GM10248 (cell line): ENCODE measurements around the gene MISP.
A peak's percentile ranks its signal among the peaks of the same experiment; 100 is the strongest.
"Not testable (repeated sequence)": the region's sequence is repeated elsewhere in the genome, so short reads cannot be mapped to it uniquely, and the experiment has no call there.

Experiments used
- CTCF ChIA-PET: fragments of 300-600 bp; sonication (Branson Sonifier 250); formaldehyde crosslinking; extraction: SDS; loops from one replicate; lab custom pipeline; 2021; ENCODE audit warnings: antibody characterized with exemption; lab: Yijun Ruan, JAX
- POLR2A ChIA-PET: fragments of 350-650 bp; sonication (Branson Sonifier 250); formaldehyde crosslinking; extraction: SDS; loops from one replicate; lab custom pipeline; 2020; ENCODE audit warnings: antibody characterized with exemption; lab: Yijun Ruan, JAX
- DNase-seq: peaks from one replicate; pipeline ENCODE4 v3.0.0; 2012; ENCODE audit errors: extremely low spot score
- TF ChIP-seq, protein P1 (sequence below): IDR thresholded peaks from 2 replicates; pipeline ENCODE4 v1.5.1; 2012; ENCODE audit warnings: mild to moderate bottlenecking, low read depth; ENCODE audit errors: extremely low read depth, missing control alignments, control extremely low read depth

MISP gene

DNA sequence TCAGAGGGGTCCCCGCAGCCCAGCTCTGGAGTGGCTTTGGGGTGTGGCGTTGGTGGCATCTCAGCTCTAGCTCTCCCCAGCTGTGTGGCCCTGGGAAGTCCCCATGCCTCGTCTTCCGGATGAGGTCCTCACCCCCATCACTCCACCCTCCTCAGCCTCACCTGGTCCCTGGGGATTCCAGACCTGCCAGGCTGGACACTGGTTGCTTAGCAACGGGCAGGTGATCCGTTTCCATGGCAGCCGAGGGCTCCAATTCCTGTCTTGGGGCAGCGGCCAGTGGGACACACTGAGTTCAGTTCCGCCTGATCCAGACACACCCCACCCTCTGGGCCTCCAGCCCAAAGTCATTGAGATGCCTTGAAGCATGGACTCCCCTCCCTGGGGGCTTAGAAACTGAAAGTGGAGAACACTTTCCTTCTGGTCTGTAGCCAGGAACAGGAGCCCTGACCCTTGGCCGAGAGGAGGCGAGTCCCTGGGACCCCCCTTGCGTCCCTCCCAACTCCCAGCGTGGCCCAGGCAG is 7.7 kb upstream of the MISP start:
- ChIA-PET CTCF (interaction anchor here (1.6 kb wide), 1 partner anchor 9 kb away, joined by 5 read pairs; no protein-coding TSS in a partner anchor), POLR2A (no interaction called here)
- TF ChIP-seq, protein P1, sequence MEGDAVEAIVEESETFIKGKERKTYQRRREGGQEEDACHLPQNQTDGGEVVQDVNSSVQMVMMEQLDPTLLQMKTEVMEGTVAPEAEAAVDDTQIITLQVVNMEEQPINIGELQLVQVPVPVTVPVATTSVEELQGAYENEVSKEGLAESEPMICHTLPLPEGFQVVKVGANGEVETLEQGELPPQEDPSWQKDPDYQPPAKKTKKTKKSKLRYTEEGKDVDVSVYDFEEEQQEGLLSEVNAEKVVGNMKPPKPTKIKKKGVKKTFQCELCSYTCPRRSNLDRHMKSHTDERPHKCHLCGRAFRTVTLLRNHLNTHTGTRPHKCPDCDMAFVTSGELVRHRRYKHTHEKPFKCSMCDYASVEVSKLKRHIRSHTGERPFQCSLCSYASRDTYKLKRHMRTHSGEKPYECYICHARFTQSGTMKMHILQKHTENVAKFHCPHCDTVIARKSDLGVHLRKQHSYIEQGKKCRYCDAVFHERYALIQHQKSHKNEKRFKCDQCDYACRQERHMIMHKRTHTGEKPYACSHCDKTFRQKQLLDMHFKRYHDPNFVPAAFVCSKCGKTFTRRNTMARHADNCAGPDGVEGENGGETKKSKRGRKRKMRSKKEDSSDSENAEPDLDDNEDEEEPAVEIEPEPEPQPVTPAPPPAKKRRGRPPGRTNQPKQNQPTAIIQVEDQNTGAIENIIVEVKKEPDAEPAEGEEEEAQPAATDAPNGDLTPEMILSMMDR: no peak
- DNase-seq: peak; percentile 59

GRCh38 chr19:745138-745537 is 5.8 kb upstream of the MISP start:
- CTCF ChIA-PET: interaction anchor here (1.3 to 1.6 kb wide), 2 partner anchors 11 kb away, joined by 3 to 5 read pairs; no protein-coding TSS in a partner anchor
- POLR2A ChIA-PET, DNase-seq: not testable (repeated sequence)

DNA sequence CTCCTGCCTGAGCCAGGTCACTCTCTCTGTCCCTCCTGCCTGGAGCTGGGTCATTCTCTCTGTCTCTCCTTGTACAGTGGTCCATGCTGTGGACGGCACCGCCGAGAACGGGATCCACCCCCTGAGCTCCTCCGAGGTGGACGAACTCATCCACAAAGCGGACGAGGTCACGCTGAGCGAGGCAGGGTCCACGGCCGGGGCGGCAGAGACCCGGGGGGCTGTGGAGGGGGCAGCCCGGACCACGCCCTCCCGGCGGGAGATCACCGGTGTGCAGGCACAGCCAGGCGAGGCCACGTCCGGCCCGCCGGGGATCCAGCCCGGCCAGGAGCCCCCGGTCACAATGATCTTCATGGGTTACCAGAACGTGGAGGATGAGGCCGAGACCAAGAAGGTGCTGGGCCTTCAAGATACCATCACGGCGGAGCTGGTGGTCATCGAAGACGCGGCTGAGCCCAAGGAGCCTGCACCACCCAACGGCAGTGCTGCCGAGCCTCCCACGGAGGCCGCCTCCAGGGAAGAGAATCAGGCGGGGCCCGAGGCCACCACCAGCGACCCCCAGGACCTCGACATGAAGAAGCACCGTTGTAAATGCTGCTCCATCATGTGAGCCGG is 4.6 kb upstream of the MISP start:
- no peak for DNase-seq
- ChIA-PET CTCF (interaction anchor here (1.3 kb wide), 1 partner anchor 12 kb away, joined by 3 read pairs; no protein-coding TSS in a partner anchor), POLR2A (no interaction called here)
- TF ChIP-seq, protein P1: no peak

DNA sequence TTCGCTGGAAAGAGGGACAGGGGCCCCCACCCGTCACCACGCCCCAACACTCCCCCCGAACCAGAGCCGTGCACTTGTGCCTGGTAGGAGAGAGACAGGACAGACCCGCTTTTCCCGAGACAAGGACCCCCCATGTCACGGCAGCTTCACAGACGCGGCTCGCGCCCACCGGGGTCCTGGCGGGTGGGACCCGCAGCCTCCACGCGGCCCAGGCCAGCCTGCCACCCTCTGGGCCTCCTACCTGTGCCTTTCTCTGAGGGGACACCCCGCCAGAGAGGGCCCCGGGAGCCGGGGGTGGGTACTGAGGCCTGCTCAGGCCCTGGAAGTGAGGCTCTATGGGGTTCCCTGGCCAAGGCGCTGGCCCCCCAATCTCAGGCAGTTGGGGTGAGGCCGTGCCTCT is 4.0 kb upstream of the MISP start:
- CTCF ChIA-PET: interaction anchor here (0.7 kb wide), 1 partner anchor 14 kb away, joined by 3 read pairs; no protein-coding TSS in a partner anchor
- TF ChIP-seq, protein P1: no peak
- no peak for DNase-seq
- POLR2A ChIA-PET: no interaction called here

- TF ChIP-seq, protein P1: no peak
- CTCF ChIA-PET: interaction anchor here (0.7 kb wide), 1 partner anchor 13 kb away, joined by 3 read pairs; no protein-coding TSS in a partner anchor
- POLR2A ChIA-PET: no interaction called here
- no peak for DNase-seq
Measured at GRCh38 chr19:747432-748273, 3.3 kb upstream of the MISP start.

DNA sequence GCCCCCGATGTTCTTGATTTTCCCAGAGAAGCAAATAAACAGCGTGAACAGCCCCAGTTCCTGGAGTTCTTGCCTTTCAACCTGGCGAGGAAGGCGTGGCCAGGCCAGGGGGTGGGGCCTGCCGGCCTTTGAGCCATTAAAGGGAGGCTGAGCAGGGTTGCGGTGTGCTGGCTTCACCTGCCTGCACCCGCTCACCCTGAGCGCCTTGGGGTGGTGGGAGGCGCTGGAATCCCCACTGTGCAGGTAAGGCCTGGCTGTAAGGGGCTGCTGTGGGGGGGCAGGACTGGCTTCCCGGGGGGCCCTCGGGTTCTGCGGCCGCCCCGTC is 2.7 kb upstream of the MISP start:
- TF ChIP-seq, protein P1: no peak
- POLR2A ChIA-PET: no interaction called here
- CTCF ChIA-PET: no interaction called here
- DNase-seq: no peak
